ENCODE data around the gene AK1.
"Not testable (repeated sequence)": the region's sequence is repeated elsewhere in the genome, so short reads cannot be mapped to it uniquely, and the experiment has no call there.

Gene AK1

DNA sequence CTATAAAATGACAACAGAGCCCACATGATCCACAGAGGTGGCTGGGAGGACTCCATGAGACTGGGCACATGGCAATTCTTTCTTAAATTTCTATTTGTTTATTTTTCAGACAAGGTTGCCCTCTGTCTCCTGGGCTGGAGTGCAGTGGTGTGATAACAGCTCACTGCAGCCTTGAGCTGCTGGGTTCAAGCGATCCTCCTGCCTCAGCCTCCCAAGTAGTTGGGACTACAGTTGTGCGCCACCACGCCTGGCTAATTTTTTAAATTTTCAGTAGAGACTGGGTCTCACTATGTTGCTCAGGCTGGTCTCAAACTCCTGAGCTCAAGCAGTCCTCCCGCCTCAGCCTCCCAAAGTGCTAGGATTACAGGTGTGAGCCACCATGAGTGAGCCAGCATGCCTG is 31.9 kb downstream of the AK1 start:
- not testable (repeated sequence) for DNase-seq

DNA sequence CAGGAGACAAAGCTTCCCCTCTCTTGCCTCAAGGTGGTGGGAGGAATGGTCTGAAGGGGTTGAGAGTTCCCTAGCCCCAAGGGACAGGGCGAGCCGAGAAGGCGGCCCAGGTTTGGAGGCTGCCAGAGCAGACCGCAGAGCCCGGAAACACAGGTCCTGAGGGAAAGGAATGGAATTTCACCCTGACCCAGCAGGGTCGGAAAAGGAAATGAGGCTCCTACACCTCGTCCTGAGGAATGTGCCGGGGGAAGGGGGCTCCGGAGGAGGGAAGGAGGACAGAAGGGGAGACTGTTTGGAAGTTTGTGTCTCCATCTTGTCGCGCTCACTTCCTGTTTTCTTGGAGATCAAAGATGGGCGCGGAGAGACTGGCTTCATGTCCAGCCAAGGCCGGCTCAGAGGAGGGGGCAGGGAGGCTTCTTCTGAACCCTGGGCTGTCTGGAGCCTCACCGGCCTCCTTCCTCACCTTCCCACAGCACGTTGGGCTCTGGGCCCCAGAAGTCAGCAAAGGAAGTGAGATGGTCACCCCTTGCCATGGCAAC is 32.6 kb downstream of the AK1 start:
- no peak for DNase-seq

DNA sequence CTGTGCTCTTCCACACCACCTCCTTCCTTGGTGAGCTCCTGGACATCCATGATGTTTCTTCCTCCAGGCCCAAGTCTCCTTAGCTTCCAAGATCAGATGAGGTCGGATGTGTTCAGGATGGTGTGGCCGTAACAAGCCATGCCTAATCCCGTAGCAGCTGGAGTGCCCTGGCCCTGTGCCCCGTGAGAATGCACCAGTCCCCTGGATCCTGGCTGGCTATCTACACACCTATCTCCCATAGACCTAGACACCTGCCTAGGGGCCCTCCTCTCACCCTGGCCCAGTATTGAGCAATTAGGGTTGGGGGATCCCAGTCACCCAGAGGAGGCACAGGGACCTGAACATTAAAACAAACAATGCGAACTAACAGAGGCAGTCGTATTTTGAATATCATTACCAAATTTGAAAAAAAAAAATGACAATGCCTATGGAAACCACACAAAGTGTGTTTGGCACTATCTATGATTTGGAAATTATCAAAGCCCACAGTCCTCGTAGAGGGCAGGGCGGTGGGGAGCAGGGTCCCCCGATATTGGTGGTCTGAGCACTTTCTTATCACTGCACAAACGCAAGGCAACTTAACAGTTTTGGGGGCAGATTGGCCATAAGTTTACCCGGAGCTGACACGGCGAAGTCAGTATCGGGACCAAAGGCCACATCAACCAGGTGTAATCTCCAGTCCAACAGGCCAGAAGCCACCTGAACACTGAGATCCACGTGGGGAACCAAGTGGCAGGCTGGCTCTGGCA is 36.2 kb downstream of the AK1 start:
- DNase-seq = no peak

DNA sequence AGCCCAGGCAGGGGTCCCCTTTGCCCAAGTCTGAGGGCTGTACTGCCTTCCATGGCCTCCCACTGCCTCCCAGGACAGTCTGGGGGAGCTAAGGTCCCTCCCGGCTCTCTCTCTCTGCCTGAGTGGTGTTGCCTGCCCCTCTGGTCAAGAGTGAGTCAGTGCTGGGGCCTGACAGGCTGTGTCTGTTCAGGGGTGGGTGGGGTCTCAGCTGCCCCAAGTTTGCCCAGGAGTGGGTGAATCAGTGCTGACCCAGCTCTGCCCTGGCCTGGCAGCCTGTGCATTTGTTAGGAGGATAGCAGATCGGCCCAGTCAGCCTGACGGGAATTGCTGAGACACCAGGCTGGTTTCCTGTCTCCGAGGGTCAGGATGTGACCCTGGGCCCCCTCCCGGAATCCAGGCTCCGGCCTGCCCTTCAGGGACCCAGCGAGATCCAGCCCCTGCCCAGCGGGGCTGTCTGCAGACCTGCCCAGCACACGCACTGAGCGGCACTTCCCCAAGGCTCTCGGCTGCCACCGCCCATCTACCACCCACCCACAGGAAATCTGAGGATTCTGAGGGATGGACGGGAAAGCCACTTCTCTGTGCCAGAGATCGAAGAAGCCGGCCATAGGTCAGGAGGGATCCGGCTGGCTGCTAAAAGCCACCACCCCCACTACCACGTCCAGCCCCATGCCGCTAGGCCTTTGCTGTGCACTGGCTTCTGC is 38.9 kb downstream of the AK1 start:
- peak; percentile 59 for DNase-seq

DNA sequence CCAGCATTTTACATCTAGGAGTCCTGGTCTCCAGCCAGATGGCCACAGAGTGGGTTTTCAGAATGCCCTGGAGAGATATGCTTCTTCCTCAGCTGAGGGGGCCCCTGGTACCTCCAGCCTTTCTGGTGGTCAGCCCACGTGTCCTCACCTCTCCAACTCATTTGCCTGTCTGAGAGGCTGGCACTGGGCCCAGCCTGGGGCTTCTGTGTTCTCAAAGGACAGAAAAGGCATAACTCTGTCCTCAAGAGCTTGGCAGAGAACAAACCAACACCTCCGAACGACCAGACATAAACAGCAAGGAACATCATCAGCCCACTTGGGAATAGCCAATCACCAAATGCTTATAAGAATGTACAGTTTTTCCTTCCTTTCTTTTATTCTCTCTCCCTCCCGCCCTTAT is 40.1 kb downstream of the AK1 start:
- no peak for DNase-seq

DNA sequence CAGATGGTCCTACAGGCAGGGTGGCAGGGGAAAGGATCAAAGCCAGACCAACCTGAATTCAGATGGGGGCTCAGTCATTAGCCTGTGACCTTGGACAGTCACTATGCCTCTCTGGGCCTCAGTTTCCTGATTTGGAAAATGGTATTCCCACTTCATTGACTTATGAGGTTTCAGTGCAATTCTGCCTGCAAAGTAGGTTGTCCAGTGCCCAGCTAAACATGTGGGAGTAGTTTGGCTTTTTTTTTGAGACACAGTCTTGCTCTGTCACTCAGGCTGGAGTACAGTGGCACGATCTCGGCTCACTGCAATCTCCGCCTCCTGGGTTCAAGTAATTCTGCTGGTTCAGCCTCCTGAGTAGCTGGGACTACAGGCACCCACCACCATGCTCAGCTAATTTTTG is 40.9 kb downstream of the AK1 start:
- not testable (repeated sequence) for DNase-seq

DNA sequence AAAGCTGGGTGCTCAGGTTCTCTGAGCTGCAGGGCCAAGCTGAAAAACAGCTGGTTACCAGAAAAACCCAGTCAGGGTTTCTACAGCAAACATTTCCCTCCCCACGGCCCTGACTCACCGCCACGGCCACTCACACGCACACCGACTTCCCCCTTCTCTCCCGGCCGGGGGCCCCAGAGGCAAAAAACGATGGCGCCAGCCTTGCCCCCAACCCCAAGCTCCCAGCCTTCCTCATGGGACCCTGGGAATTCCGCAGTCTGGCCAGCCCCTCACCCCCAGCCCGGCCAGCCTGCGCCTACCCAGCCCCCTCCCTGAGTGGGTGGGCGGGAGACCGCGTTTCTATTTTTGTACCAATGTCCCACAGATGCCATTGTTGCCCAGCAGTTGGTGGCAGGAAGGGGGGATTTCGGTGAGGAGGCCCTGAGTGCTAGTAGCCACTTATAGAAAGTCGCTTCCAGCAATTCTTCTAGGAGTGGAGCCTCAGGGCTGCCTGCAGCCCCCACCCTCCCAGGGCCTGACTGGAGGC is 41.4 kb downstream of the AK1 start:
- DNase-seq = peak; percentile 64

DNA sequence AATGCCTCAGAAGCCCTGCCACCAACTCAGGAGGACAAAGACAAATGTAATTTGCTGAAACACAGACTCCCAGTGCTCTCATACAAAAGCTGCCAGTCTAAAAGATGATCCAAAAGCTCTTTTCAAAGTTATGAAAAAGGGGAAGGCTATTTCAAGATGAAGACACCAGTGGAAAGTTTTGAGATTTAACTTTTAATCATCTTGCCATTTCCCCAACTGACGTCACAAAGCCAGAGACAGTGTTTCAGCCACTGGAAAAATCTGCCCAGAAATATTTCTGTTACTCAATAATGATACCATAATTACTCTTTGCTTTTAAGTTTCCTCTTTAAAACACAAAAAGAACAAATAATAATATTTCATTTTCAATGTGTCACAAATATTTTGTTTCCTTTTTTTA is 43.9 kb downstream of the AK1 start:
- no peak for DNase-seq

DNA sequence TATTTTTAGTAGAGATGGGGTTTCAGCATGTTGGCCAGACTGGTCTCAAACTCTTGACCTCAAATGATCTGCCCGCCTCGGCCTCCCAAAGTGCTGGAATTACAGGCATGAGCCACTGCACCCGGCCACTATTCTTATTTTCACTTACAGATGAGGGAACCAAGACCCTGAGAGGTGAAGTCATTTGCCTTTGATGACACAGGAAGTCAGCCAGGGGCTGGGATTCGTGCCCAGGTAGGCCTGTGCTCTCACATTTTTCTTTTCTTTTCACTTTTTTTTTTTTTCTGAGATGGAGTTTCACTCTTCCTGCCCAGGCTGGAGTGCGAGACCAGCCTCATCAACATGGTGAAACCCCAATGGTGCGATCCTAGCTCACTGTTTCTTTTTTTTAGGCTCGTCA is 45.2 kb downstream of the AK1 start:
- no peak for DNase-seq

DNA sequence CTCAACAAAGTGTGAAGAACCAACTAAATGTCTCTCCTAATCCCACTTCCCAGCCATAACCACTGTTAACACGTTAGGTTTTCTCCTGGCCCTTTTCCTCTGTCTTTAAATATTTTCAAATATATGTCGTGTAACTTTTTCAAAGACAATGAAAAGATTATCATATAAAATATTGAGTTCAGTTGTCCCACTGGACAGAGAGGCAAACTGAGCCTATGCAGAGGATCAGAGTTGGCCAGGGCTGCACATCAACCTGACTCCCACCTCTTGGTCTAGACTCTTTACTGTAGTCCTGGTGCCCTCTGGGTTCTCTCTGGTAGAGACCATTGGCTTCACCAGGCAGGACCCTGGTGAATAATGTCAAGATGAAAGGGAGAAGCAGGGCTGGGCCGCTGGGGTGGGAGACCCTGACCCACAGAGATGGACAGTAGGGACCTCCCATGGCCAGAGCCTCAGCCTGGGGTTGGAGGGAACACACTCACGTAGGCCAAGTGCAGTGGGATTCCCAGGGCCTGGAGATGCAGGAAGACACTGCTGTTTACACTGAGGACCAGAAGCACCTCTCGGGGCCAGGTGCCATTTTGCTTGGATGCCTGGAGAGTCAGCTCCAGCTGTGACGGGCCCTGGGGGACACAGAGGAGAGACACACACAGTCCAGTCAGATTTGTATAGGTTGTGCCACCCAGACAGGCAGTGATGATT is 48.1 kb downstream of the AK1 start:
- no peak for DNase-seq

DNA sequence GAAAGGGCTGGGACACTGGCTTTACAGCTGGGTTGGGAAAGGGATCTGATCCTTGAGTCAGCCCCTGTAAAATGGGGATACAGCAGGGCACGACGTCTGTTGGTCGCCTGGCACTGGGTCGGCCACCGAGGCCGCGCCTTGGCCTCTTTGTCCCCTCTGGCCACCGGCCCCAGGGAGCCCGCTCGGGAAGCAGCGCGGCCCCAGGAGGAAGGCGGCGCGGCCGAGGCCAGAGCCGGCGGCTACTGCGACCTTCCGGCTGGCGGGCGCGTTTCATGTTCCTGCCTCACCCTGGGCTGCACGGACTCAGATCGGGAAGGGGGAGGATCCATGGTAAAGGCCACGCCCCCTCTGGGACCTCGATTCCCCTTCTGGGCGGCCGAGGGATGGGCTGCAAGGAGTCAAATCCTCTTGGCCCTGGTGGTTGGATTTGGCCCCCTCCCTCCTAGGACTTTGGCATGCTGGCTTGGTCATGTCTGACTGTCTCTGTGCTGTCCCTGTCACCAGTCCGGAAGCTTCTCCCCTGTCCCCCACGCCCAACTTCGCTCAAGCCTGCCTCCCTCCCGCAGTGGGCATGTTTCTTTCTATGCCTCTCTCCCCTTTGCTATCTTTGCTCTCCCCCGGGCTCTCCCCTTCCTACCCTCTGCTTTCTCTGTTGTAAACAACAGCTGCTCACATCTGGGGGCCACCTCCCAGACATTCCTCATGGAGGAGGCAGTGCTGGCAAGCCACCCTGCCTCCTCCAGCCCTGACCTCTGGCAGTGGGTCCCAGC is 49.0 kb downstream of the AK1 start:
- no peak for DNase-seq

DNA sequence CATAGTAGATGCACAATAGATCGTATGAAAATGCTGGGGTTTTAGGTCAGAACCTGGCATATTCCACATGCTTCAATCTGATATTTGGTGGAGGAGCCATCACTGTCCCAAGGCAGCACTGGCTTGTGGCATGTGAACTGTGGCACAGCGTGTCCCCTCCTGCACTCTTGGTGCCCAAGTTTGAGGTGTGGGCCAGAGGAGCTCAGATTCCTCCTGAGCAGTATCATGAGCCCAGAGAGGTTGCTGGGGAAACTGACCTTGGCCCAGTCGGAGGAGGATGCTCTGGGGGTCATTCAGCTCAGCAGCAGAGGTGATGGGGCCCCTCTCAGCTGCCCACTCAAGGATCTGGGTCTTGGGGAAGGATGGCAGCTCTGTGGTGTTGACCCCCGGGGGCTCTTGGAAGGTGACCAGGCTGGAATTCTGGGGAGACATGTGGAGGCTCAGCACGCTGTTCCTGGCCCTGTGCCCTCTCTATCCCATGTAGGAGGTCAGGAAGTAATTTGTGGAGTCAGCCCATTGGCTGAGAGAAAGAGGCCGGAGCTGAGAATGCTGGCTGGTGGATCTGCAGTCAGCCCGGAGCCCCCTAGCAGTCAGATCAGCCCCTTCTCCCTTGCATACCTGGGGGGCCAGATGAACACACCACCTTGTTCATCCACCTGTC is 51.1 kb downstream of the AK1 start:
- no peak for DNase-seq

DNA sequence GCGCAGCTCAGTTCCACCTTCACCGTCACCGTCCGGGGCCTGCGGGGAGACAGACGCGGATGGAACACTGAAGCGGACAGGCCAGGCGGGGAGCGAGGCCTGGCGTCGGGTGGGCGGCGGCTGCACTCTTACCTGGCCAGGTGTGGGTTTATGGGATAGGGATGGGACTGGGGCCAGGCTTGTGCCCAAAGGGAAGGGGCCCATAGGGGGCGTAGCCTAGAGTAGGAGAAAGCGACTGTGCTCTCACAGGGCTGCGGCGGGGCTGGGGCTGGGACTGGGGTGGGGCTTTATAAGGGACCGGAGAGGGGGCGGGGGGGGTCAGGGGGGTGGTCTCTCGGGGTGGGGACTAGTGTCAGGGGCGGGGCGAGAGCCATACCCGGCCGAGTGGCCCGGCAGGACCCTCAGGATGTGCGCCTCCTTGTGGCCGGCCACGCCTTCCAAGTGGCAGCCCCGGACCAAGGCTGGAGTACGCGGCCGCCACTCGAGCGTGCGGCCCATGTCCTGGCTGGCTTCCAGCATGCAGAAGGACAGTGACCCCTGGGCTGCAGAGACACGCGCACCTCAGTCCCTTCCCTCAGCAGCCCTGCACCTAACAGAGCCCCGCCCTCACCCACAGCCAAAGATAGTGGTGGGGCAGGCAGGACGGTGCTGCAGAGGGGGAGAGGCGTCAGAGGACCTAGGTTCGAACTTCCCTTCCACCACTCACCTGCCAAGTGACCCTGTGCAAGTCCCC is 52.0 kb downstream of the AK1 start:
- DNase-seq = no peak

DNA sequence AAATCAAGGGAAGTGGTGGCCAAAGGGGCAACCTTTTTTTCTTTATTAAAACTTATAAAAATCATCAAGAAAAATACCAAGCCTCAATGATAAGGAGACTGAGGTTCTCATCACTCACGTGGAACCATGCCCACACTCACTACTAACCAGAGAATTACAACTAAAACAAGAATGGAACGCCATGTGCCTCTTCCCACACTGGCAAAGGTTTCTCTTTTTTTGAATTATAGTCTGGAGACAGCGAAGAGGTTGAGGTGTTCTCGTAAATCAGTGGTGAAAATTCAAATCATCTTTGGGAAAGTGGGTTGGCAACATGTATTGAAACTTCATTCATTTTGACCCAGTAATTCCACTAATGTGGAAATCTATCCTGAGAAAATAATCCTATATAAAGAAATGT is 55.4 kb downstream of the AK1 start:
- DNase-seq = no peak

DNA sequence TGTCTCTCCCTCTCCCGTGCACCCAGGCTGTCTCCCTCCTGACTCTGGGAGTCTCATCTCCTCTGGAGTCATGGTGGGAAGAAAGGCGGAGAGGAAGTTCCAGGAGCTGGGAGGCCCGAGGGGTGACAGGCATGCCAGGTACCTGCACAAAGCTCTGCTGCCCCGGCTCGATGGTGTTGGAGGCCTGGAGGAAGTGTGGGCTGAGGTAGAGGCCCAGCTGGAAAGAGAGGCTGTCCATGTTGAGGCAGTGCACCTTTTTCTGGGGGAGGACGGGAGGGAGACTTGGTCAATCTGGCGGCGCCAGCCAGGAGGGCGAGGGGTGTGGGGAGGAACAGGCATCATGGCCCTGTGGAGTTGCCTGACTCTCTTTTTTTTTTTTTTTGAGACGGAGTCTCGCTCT is 58.9 kb downstream of the AK1 start:
- DNase-seq = no peak

DNA sequence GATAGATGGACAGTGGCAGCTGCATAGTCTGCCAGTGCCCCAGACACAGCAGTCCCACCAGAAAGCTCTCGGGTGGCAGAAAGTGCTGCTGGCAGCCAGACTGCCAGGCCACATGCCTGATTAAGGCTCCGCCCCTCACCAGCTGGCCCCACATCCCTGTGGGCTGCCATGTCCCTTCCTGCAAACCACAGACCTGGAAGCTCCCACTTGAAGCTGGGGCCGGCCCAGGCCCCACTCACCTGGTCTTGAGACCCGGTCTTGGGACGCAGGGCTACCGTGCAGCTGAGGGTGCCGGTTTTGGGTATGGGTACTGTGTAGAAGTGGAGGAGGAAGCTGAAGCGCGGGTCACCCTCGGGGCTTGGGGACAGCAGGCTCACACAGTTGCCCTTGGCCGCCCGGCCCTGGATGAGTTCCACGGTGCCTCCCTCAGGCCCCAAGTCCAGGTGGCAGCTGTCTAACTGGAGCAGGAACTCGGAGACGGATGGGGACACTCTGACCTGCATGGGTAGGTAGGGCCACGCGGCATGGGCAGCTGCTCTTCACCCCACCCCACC is 59.5 kb downstream of the AK1 start:
- no peak for DNase-seq

DNA sequence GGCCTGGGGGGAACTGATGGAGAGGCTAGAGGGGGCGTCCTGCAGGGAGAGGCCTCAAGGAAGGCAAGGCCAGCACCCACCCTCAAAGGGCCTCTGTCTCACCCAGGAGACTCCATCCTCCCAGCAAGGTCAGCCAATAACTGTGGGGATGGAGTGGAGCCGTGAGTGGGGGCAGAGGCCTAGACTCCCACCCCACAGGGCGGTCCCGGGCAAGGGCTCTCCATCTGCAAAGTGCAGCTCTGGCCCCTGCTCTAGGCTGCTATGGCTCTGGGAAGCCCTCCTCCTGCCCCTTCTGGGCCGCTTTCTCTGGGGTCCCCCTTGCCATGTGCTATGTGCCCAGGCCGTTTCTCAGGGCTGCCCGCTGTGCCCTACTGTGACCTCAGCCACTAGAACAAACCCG is 60.7 kb downstream of the AK1 start:
- no peak for DNase-seq

Data from CD4-positive, alpha-beta T cell treated with Interferon gamma for 1 hour (primary cell).